Gastroesophageal sphincter (tissue), 4 donors: ENCODE measurements around the gene PRR35. TPM values are rescaled to one million over a fixed set of nuclear protein-coding genes. Genes with fewer than 3 reads are reported as not detected.
A peak's percentile ranks its signal among the peaks of the same experiment; 100 is the strongest.

ENCODE experiments used
- ATAC-seq: fragments of 150-250 bp; one replicate; pipeline ENCODE4 v1.9.1; 2016; ENCODE audit warnings: mild to moderate bottlenecking, moderate library complexity
- H3K27ac ChIP-seq, 4 donors: fragments of 200-600 bp; sonication (generic) in 3 of 4; 1 replicate in 3 of 4; 2 replicates in 1 of 4; pipeline ENCODE4 v1.5.1; 2016 to 2019
- H3K27me3 ChIP-seq: fragments of 200-600 bp; sonication (generic); one replicate; pipeline ENCODE4 v1.5.1; 2019
- H3K36me3 ChIP-seq, 2 donors: fragments of 200-600 bp; sonication (generic); one replicate each; pipeline ENCODE4 v1.5.1; 2019; ENCODE audit warnings: control low read depth in 1 of 2
- H3K4me1 ChIP-seq, 3 donors: fragments of 200-600 bp; sonication (generic); 1 replicate in 2 of 3; 2 replicates in 1 of 3; pipeline ENCODE4 v1.5.1; 2016 to 2019; ENCODE audit warnings: control low read depth in 2 of 3
- H3K4me3 ChIP-seq, 2 donors: fragments of 200-600 bp; sonication (generic); one replicate each; pipeline ENCODE4 v1.5.1; 2019; ENCODE audit warnings: mild to moderate bottlenecking in 1 of 2, moderate library complexity in 1 of 2
- H3K9me3 ChIP-seq, 3 donors: fragments of 200-600 bp; sonication (generic); one replicate each; pipeline ENCODE4 v1.5.1; 2017 to 2019; ENCODE audit warnings: control low read depth in 2 of 3
- CTCF ChIP-seq, 4 experiments: fragments of 200-600 bp in 2 of 4; fragments of 450-650 bp in 2 of 4; sonication (generic) in 1 of 4; IDR thresholded peaks; one replicate each; pipeline ENCODE4 v1.5.1; 2017 to 2019; ENCODE audit warnings: antibody characterized with exemption in 4 of 4, mild to moderate bottlenecking in 2 of 4, moderate library complexity in 2 of 4
- EP300 ChIP-seq: sonication (generic); formaldehyde crosslinking; IDR thresholded peaks from one replicate; pipeline ENCODE4 v1.6.1; 2017; ENCODE audit warnings: antibody characterized with exemption, mild to moderate bottlenecking
- POLR2A ChIP-seq, 2 donors: fragments of 450-650 bp; IDR thresholded peaks; one replicate each; pipeline ENCODE4 v1.6.1; 2017; ENCODE audit warnings: antibody characterized with exemption in 2 of 2, mild to moderate bottlenecking in 2 of 2, moderate library complexity in 1 of 2
- POLR2AphosphoS5 ChIP-seq: sonication (generic); formaldehyde crosslinking; IDR thresholded peaks from one replicate; pipeline ENCODE4 v1.6.1; 2017; ENCODE audit warnings: antibody characterized with exemption
- WGBS, 2 donors: methylation state at CpG; one replicate each; pipeline ENCODE4 v1.1.5; 2018; ENCODE audit warnings: low coverage in 1 of 2; 5-methylcytosine and 5-hydroxymethylcytosine counted together
- total RNA-seq, 4 donors: library from RNA; depleted of rRNA; stranded (reverse); fragments of >200 nt; gene quantifications; one replicate each; pipeline ENCODE4 v1.1.0, GENCODE V29; 2016

PRR35 gene
- total RNA-seq, 4 donors from 2014 or later: not detected

DNA sequence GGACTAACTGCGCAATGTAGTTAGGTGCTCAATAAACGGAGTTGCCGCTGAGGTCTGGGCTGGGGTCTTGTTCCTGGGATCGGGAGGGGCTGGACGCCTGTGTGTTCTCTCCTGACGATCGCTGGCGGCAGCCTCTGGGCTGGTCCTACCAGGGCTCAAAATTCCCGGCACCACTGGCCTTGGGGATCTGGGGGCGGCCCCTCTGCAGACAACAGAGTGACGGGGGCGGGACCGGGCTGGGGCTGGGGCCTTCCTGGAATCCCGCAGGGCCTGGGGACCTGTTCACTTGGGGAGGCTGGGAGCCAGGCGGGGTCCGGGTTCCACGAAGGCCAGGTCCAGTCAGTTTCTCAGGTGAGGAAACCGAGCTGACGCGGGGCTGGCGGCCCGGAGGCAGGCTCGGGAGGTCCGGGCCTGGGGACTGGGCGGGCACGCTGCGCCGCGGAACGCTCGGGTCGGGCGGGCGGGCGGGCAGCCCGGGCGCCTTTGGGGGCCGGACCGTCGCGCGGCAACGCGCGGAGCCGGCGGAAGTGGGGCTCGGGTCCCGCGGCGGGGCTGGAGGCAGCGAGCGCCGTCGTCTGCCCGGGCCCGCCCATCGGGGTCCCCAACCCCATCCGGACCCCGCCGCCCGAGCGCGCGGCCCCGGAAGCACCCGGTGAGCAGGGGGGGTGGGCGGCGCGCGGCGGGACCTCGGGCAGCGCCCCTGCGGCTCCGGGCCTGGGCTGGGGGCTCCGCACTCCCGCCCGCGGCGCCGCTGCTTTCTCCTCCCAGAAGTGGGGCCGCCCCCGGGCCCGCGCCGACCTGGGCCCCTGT, 9.5 kb downstream of the PRR35 start, which contains the start of gene PIGQ:
Gene PIGQ, plus strand, starts transcription at position 524 of the 810 bp plus-strand sequence. CDS start 4,107 bp downstream, outside the sequence.
- peak; percentile 83 for ATAC-seq
- WGBS, 2 donors: no CpG with 5 or more reads among the region's 87 CpGs

GRCh38 chr16:572865-573650, 12.9 kb downstream of the PRR35 start:
- H3K4me1 ChIP-seq: peaks cover 0 to 40% (median 14%) of the 10 kb centered on the region in 3 donors
- H3K27me3 ChIP-seq: no peaks in the 10 kb centered on the region
- H3K4me3 ChIP-seq: no peak overlapping the region
- TF ChIP-seq CTCF (IDR thresholded peaks at IDR 0.05): no peak
- no peak for TF ChIP-seq POLR2A (IDR thresholded peaks at IDR 0.05)
- WGBS, 2 donors: 70 to 72% methylated on average over 7 to 14 of the region's 27 CpGs
- no peaks in the 10 kb centered on the region for H3K9me3 ChIP-seq
- H3K36me3 ChIP-seq: peaks cover 0 to 44% of the 10 kb centered on the region in 2 donors
- no peak overlapping the region for H3K27ac ChIP-seq
- no peak for ATAC-seq

More for the DNA sequence above, 9.5 kb downstream of the PRR35 start, which contains the start of gene PIGQ:
- peak within 1 kb of the TSS; percentile 9 to 88 (median 79) for H3K27ac ChIP-seq
- TF ChIP-seq CTCF (IDR thresholded peaks at IDR 0.05): no peak
- TF ChIP-seq POLR2A (IDR thresholded peaks at IDR 0.05): peak; percentile 33 to 44
- H3K9me3 ChIP-seq: no peaks in the 10 kb centered on the region
- H3K4me3 ChIP-seq: peak within 1 kb of the TSS; percentile 75 to 97
- peaks cover 7% of the 10 kb centered on the region for H3K27me3 ChIP-seq
- peaks cover 0 to 64% (median 38%) of the 10 kb centered on the region in 3 donors for H3K4me1 ChIP-seq
- H3K36me3 ChIP-seq: peaks cover 0 to 27% of the 10 kb centered on the region in 2 donors

GRCh38 chr16:574021-574760, 14.0 kb downstream of the PRR35 start:
- ATAC-seq: no peak
- TF ChIP-seq POLR2AphosphoS5 (no peak), EP300 (no peak), CTCF (IDR thresholded peaks at IDR 0.05) (no peak), POLR2A (IDR thresholded peaks at IDR 0.05) (no peak)
- Histone ChIP-seq H3K27me3 (no peaks in the 10 kb centered on the region), H3K4me1 (peaks cover 0 to 36% (median 6%) of the 10 kb centered on the region in 3 donors), H3K4me3 (no peak overlapping the region), H3K27ac (no peak overlapping the region), H3K9me3 (no peaks in the 10 kb centered on the region), H3K36me3 (peaks cover 0 to 44% of the 10 kb centered on the region in 2 donors)
- WGBS, 2 donors: no CpG with 5 or more reads among the region's 46 CpGs

- H3K36me3 ChIP-seq: peaks cover 0 to 47% of the 10 kb centered on the region in 2 donors
- no peak overlapping the region for H3K27ac ChIP-seq
- no peak overlapping the region for H3K4me3 ChIP-seq
- ATAC-seq: no peak
- H3K4me1 ChIP-seq: peaks cover 0 to 31% (median 1%) of the 10 kb centered on the region in 3 donors
- no CpG with 5 or more reads among the region's 36 CpGs for WGBS, 2 donors
- H3K27me3 ChIP-seq: no peaks in the 10 kb centered on the region
- TF ChIP-seq POLR2A (IDR thresholded peaks at IDR 0.05) (no peak), POLR2AphosphoS5 (no peak), CTCF (IDR thresholded peaks at IDR 0.05) (no peak), EP300 (no peak)
- no peaks in the 10 kb centered on the region for H3K9me3 ChIP-seq
These were observed 15.4 kb downstream of the PRR35 start for GRCh38 chr16:575354-576196.
